Gastrocnemius medialis (tissue), 4 donors: ENCODE data around the gene FOXJ2. TPM values are rescaled to one million over a fixed set of nuclear protein-coding genes. Genes with fewer than 3 reads are reported as not detected.
"Not testable (repeated sequence)": the region's sequence is repeated elsewhere in the genome, so short reads cannot be mapped to it uniquely, and the experiment has no call there.

Source experiments
- ATAC-seq, 2 donors: fragments of 150-250 bp; one replicate each; pipeline ENCODE4 v1.9.1; 2016
- DNase-seq, 2 donors: peaks; one replicate each; pipeline ENCODE4 v3.0.0-alpha.2; 2019
- H3K27ac ChIP-seq, 4 donors: fragments of 200-600 bp; sonication (generic); 1 replicate in 1 of 4; 2 replicates in 3 of 4; pipeline ENCODE4 v1.5.1; 2016 to 2018; ENCODE audit warnings: mild to moderate bottlenecking in 2 of 4, moderate library complexity in 1 of 4
- H3K27me3 ChIP-seq, 3 donors: fragments of 200-600 bp; sonication (generic) in 2 of 3; 1 replicate in 1 of 3; 2 replicates in 2 of 3; pipeline versions ENCODE4 v1.5.1 to v1.6.0; 2016 to 2019; ENCODE audit warnings: mild to moderate bottlenecking in 1 of 3, moderate library complexity in 1 of 3
- H3K36me3 ChIP-seq, 2 donors: fragments of 200-600 bp; sonication (generic) in 1 of 2; one replicate each; pipeline ENCODE4 v1.5.1; 2017 to 2018
- H3K4me1 ChIP-seq, 2 donors: fragments of 200-600 bp; sonication (generic) in 1 of 2; one replicate each; pipeline ENCODE4 v1.5.1; 2016 to 2017; ENCODE audit warnings: mild to moderate bottlenecking in 2 of 2
- H3K4me3 ChIP-seq, 4 donors: fragments of 200-600 bp; sonication (generic) in 3 of 4; 1 replicate in 1 of 4; 2 replicates in 3 of 4; pipeline ENCODE4 v1.5.1; 2016 to 2019; ENCODE audit warnings: mild to moderate bottlenecking in 2 of 4
- H3K9me3 ChIP-seq, 3 donors: fragments of 200-600 bp; sonication (generic) in 2 of 3; 1 replicate in 1 of 3; 2 replicates in 2 of 3; pipeline ENCODE4 v1.5.1; 2016 to 2019
- CTCF ChIP-seq, 5 experiments: fragments of 450-650 bp in 3 of 5; fragments of 200-600 bp in 2 of 5; sonication (generic) in 2 of 5; IDR thresholded peaks in 4 of 5; conservative IDR thresholded peaks in 1 of 5; 1 replicate in 4 of 5; 2 replicates in 1 of 5; pipeline ENCODE4 v1.5.1; 2016 to 2019; ENCODE audit warnings: antibody characterized with exemption in 5 of 5, mild to moderate bottlenecking in 3 of 5, moderate library complexity in 3 of 5
- POLR2A ChIP-seq, 2 donors: fragments of 450-650 bp; IDR thresholded peaks; one replicate each; pipeline ENCODE4 v1.6.1; 2017; ENCODE audit warnings: antibody characterized with exemption in 2 of 2, mild to moderate bottlenecking in 2 of 2, moderate library complexity in 2 of 2
- in situ Hi-C, 4 donors: fragments of 200-750 bp; cut with MboI; loops; one replicate each; pipeline versions ENCODE4 v1.15.0 to v1.8.0; 2017; ENCODE audit warnings: low sequenced_read_pairs in 4 of 4
- intact Hi-C: fragments of 100-400 bp; cut with DNase I; formaldehyde crosslinking; loops from one replicate; pipeline ENCODE4 v1.15.1; 2023; ENCODE audit warnings: low total_unique reads
- total RNA-seq, 4 donors: library from RNA; depleted of rRNA; stranded (reverse); fragments of >200 nt; gene quantifications; one replicate each; pipeline versions ENCODE4 v1.1.0 to v1.2.3, GENCODE V29; 2016

Gene FOXJ2
- total RNA-seq, 4 donors from 2014 or later = 14.3 to 28.0 (median 22.8) TPM

- Histone ChIP-seq H3K9me3 (no peaks in the 10 kb centered on the region), H3K27me3 (no peaks in the 10 kb centered on the region), H3K27ac (no peak overlapping the region), H3K36me3 (no peaks in the 10 kb centered on the region), H3K4me1 (no peaks in the 10 kb centered on the region), H3K4me3 (no peak overlapping the region)
- no peak for TF ChIP-seq CTCF (IDR thresholded peaks at IDR 0.05 in 4 of 5, conservative IDR thresholded peaks at IDR 0.05 in 1 of 5)
- peak in 1 of 2 donors; percentile 27 for TF ChIP-seq POLR2A (IDR thresholded peaks at IDR 0.05)
- DNase-seq = peak; percentile 35 to 38
- intact Hi-C loops = no loop called here
- in situ Hi-C loops = loop anchor here in 3 of 4 donors (10.0 kb wide), 2 partner anchors 55 to 135 kb away; partner anchors contain the start of gene SLC2A3 (in 1 of the 3)
- ATAC-seq = peak; percentile 18 to 42
These were observed 42.6 kb upstream of the FOXJ2 start for GRCh38 chr12:7989827-7990491.

DNA sequence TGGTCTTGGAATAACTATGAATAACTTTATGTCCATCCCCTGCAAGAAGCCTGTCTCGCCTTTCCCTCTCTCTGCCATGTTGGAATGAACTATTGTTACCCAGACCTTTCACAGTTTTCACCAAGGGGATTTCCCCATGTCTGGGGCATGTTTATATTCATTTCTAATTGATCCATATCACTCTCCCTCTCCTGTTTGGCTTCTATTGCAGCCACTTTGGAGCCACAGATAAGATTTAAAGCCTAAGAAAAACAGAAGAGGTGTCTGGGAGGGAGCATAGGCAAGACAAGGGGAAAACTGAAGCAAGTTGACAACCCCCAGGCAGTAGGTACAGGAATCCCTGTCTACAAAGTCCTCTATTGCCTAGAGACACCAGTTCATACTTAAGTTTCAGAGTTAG, 41.0 kb upstream of the FOXJ2 start:
- Histone ChIP-seq H3K36me3 (no peaks in the 10 kb centered on the region), H3K9me3 (no peaks in the 10 kb centered on the region), H3K27me3 (no peaks in the 10 kb centered on the region), H3K4me1 (no peaks in the 10 kb centered on the region), H3K4me3 (no peak overlapping the region), H3K27ac (no peak overlapping the region)
- intact Hi-C loops (no loop called here), in situ Hi-C loops (loop anchor here in 3 of 4 donors (10.0 kb wide), 2 partner anchors 57 to 137 kb away; partner anchors contain the start of gene SLC2A3 (in 1 of the 3))
- ATAC-seq (no peak), DNase-seq (no peak)
- no peak for TF ChIP-seq POLR2A (IDR thresholded peaks at IDR 0.05)
- no peak for TF ChIP-seq CTCF (IDR thresholded peaks at IDR 0.05 in 4 of 5, conservative IDR thresholded peaks at IDR 0.05 in 1 of 5)

DNA sequence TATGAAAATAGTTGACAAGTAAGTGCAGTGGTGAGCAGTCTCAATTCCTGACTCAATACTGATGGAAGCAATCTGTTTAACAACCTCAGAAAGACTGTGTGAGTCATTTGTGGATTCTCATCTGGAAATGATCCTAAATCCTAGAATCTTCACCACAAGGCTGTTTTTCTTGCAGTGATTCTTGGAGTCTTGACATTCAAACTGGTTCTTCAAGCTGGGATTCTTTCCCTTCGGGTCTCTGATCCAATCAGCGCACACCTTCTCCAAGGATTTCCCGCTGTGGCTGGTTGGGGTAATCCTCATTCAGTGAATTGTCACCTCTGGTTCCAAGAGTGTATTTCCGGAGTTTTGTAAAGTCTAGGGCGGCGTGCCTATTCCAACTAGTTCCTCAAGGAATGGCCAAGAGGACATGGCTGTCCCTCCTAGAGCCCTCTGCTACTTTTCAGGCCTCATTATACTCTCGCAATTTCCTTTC, 37.7 kb upstream of the FOXJ2 start:
- DNase-seq (no peak), ATAC-seq (no peak)
- intact Hi-C loops = loop anchor here (1.0 to 2.0 kb wide), 2 partner anchors 62 to 134 kb away; no protein-coding TSS in a partner anchor
- H3K36me3 ChIP-seq = no peaks in the 10 kb centered on the region
- H3K4me1 ChIP-seq = no peaks in the 10 kb centered on the region
- H3K4me3 ChIP-seq = no peak overlapping the region
- H3K27me3 ChIP-seq = no peaks in the 10 kb centered on the region
- H3K9me3 ChIP-seq = no peaks in the 10 kb centered on the region
- TF ChIP-seq CTCF (IDR thresholded peaks at IDR 0.05 in 4 of 5, conservative IDR thresholded peaks at IDR 0.05 in 1 of 5) (no peak), POLR2A (IDR thresholded peaks at IDR 0.05) (no peak)
- H3K27ac ChIP-seq = no peak overlapping the region
- in situ Hi-C loops = loop anchor here (5.0 to 10.0 kb wide), 3 partner anchors 60 to 140 kb away; partner anchors contain the start of gene SLC2A3 (in 1 of the 4)

DNA sequence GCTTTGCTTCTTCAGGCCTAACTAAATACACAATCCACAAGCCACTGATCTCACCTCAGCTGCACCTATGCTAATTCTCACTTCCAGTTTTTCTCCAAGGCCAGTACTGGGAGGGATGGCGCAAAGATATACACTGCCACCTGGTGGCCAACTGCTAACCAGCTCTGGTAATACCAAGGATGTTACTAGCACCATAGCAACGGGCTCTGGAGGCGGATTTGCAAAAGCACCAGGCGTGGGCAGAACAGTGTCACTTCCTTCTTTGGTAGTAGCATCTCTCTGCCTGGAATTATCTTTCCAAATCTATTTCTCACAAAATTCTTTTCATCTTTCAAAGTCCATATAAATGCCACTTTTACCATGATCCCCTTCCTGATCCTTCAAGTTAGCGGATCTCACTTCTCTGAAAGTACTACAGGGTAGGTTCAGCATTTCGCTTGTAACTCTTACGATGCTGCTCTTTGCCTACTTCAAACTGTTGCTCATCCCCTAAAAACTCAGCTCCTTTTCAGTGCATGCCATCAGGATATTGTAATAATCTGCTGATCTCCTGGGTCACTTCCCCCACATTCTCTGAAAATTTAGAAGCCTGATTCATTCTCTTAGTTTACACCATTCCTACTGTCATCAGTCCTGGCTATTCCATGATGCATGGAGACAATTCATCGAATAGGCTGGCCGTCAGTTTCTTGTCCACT, 37.1 kb upstream of the FOXJ2 start:
- H3K4me1 ChIP-seq = no peaks in the 10 kb centered on the region
- no peaks in the 10 kb centered on the region for H3K27me3 ChIP-seq
- intact Hi-C loops (loop anchor here (2.0 kb wide), 1 partner anchor 63 kb away; no protein-coding TSS in a partner anchor), in situ Hi-C loops (loop anchor here (5.0 to 10.0 kb wide), 3 partner anchors 61 to 141 kb away; partner anchors contain the start of gene SLC2A3 (in 1 of the 4))
- no peak overlapping the region for H3K27ac ChIP-seq
- DNase-seq (peak; percentile 61 to 64), ATAC-seq (peak; percentile 93 to 95)
- TF ChIP-seq POLR2A (IDR thresholded peaks at IDR 0.05) = no peak
- peak; percentile 59 to 81 (median 76) for TF ChIP-seq CTCF (IDR thresholded peaks at IDR 0.05 in 4 of 5, conservative IDR thresholded peaks at IDR 0.05 in 1 of 5)
- no peak overlapping the region for H3K4me3 ChIP-seq
- H3K36me3 ChIP-seq = no peaks in the 10 kb centered on the region
- no peaks in the 10 kb centered on the region for H3K9me3 ChIP-seq

DNA sequence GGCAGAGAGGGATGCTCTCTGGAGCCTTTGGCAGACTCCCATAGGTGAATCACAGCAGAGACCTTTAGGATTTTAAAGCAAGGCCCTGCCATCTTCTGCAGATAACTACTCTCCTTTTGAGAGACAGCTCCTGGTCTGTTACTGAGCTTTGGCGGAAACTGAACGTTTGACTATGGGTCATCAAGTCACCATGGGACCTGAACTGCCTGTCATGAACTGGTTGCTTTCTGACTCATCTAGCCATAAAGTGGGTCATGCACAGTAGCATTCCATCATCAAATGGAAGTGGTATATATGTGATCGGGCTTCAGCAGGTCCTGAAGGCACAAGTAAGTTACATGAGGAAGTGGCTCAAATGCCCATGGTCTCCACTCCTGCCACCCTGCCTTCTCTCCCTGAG, 31.7 kb upstream of the FOXJ2 start:
- DNase-seq, in situ Hi-C loops, H3K27me3 ChIP-seq, H3K9me3 ChIP-seq, H3K27ac ChIP-seq, intact Hi-C loops, ATAC-seq, H3K4me3 ChIP-seq, H3K36me3 ChIP-seq, H3K4me1 ChIP-seq: not testable (repeated sequence)

DNA sequence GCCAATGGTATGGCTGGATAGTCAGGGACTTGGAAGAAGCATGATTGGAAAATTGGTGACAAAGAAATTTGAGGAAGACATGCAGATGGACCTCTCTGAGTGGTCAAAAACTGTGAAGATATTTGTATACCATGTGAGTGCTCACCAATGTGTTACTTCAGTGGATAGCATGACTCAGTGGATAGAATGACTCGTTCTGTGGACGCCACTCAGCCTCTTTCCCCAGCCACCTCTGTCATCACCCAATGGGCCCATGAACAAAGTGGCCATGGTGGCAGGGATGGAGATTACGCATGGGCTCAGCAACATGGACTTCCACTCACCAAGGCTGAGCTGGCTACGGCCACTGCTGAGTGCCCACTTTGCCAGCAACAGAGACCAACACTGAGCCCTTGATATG, 31.0 kb upstream of the FOXJ2 start:
- intact Hi-C loops, H3K27ac ChIP-seq, H3K4me1 ChIP-seq, ATAC-seq, DNase-seq, H3K36me3 ChIP-seq, H3K9me3 ChIP-seq, H3K27me3 ChIP-seq, in situ Hi-C loops, H3K4me3 ChIP-seq: not testable (repeated sequence)

DNA sequence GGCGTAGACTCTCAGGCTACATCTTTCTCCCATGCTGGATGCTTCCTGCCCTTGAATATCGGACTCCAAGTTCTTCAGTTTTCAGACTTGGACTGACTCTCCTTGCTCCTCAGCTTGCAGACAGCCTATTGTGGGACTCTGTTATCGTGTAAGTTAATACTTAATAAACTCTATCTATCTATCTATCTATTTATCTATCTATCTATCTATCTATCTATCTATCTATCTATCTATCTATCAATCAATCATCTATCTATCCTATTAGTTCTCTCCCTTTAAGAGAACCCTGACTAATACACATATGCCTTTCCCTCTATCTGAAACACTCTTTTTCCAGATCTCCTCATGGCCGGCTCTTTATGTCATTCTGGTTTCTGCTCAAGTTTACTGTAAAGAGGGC, 27.6 kb upstream of the FOXJ2 start:
- ATAC-seq, in situ Hi-C loops, H3K27ac ChIP-seq, DNase-seq, H3K27me3 ChIP-seq, H3K9me3 ChIP-seq, H3K4me1 ChIP-seq, H3K36me3 ChIP-seq, intact Hi-C loops, H3K4me3 ChIP-seq: not testable (repeated sequence)
